ENCODE measurements around the gene DOCK2. TPM values are rescaled to one million over a fixed set of nuclear protein-coding genes. Genes with fewer than 3 reads are reported as not detected.

The DOCK2 gene
- total and polyA plus RNA-seq, 2 donors (not counting 1 experiment from before 2014, with no cell fraction given) = 1.1 to 8.9 TPM

DNA sequence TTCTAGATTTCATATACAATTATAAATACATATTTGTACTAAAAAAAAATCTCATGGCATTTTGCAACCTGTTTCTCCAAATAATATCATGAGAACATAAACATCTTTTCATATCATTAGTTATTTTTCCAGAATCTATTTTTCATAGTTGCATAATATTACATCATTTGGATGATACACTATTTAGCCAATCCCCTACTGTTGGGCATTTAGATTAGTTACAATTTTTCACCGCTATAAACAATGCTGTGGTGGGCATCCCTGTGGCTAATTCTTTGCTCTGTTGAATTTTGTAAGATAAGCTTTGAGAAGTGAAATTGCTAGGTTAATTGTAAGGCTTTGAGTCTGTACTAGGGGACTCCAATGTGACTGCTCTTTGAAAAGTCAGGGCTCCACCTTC is 466.4 kb downstream of the DOCK2 start:
- Histone ChIP-seq H3K79me2 (ENCODE audit: control insufficient read depth, insufficient read depth, low read length) (no peaks in the 10 kb centered on the region), H3K36me3 (ENCODE audit: control insufficient read depth, insufficient read depth, low read length) (no peaks in the 10 kb centered on the region), H3K27me3 (ENCODE audit: control insufficient read depth, insufficient read depth, low read length) (no peaks in the 10 kb centered on the region), H2AFZ (ENCODE audit: low read length) (no peak overlapping the region), H3K9ac (ENCODE audit: insufficient read depth, low read length) (no peak overlapping the region), H3K27ac (ENCODE audit: insufficient read depth, low read length) (no peak overlapping the region), H3K4me3 (replicated peaks in 1 of 4; ENCODE audit: control extremely low read depth in 1 of 4, insufficient read depth in 1 of 4, low read depth in 3 of 4, low read length in 4 of 4) (no peak overlapping the region), H3K9me3 (ENCODE audit: control insufficient read depth, insufficient read depth, low read depth, low read length) (no peaks in the 10 kb centered on the region), H4K20me1 (ENCODE audit: control insufficient read depth, extremely low read depth, insufficient read depth, low read length) (no peaks in the 10 kb centered on the region), H3K4me1 (ENCODE audit: control insufficient read depth, extremely low read depth, insufficient read depth, low read length) (no peaks in the 10 kb centered on the region), H3K4me2 (ENCODE audit: extremely low read depth, insufficient read depth, low read length) (no peak overlapping the region)
- DNase-seq (ENCODE audit: low read depth in 2 of 2) = no peak
- no peak for TF ChIP-seq EZH2 (IDR thresholded peaks at IDR 0.05; ENCODE audit: low read length, missing control alignments)
- TF ChIP-seq, protein P1, sequence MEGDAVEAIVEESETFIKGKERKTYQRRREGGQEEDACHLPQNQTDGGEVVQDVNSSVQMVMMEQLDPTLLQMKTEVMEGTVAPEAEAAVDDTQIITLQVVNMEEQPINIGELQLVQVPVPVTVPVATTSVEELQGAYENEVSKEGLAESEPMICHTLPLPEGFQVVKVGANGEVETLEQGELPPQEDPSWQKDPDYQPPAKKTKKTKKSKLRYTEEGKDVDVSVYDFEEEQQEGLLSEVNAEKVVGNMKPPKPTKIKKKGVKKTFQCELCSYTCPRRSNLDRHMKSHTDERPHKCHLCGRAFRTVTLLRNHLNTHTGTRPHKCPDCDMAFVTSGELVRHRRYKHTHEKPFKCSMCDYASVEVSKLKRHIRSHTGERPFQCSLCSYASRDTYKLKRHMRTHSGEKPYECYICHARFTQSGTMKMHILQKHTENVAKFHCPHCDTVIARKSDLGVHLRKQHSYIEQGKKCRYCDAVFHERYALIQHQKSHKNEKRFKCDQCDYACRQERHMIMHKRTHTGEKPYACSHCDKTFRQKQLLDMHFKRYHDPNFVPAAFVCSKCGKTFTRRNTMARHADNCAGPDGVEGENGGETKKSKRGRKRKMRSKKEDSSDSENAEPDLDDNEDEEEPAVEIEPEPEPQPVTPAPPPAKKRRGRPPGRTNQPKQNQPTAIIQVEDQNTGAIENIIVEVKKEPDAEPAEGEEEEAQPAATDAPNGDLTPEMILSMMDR (conservative IDR thresholded peaks at IDR 0.05 in 1 of 2, IDR thresholded peaks at IDR 0.05 in 1 of 2; ENCODE audit: low read depth in 1 of 2, low read length in 2 of 2) = no peak

DNA sequence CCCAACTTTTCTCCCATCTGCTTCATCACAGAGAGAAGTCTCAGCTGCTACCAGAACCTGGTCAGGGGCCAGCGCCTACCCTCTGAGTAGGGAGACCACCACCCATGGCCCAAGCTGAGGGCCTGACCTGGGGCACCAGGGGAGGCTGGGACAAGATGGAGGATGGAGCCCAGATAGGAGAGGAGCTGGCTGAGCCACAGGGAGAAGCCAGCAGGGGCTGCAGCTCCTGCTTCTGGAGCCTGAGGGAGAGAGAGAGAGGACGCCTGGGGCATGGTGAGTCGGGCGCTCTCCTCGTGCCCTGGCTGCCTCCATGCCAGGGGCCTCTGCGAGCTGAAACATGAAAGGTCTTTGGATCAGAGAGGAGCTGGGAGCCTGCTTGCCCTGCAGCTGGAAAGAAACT is 467.2 kb downstream of the DOCK2 start:
- no peak for TF ChIP-seq EZH2 (IDR thresholded peaks at IDR 0.05; ENCODE audit: low read length, missing control alignments)
- TF ChIP-seq, protein P1 (conservative IDR thresholded peaks at IDR 0.05 in 1 of 2, IDR thresholded peaks at IDR 0.05 in 1 of 2; ENCODE audit: low read depth in 1 of 2, low read length in 2 of 2) = no peak
- no peaks in the 10 kb centered on the region for H3K27me3 ChIP-seq (ENCODE audit: control insufficient read depth, insufficient read depth, low read length)
- H3K9me3 ChIP-seq (ENCODE audit: control insufficient read depth, insufficient read depth, low read depth, low read length) = no peaks in the 10 kb centered on the region
- H3K36me3 ChIP-seq (ENCODE audit: control insufficient read depth, insufficient read depth, low read length) = no peaks in the 10 kb centered on the region
- H3K4me1 ChIP-seq (ENCODE audit: control insufficient read depth, extremely low read depth, insufficient read depth, low read length) = no peaks in the 10 kb centered on the region
- H4K20me1 ChIP-seq (ENCODE audit: control insufficient read depth, extremely low read depth, insufficient read depth, low read length) = no peaks in the 10 kb centered on the region
- H2AFZ ChIP-seq (ENCODE audit: low read length) = no peak overlapping the region
- no peak overlapping the region for H3K4me3 ChIP-seq (replicated peaks in 1 of 4; ENCODE audit: control extremely low read depth in 1 of 4, insufficient read depth in 1 of 4, low read depth in 3 of 4, low read length in 4 of 4)
- no peak overlapping the region for H3K9ac ChIP-seq (ENCODE audit: insufficient read depth, low read length)
- no peak overlapping the region for H3K4me2 ChIP-seq (ENCODE audit: extremely low read depth, insufficient read depth, low read length)
- no peaks in the 10 kb centered on the region for H3K79me2 ChIP-seq (ENCODE audit: control insufficient read depth, insufficient read depth, low read length)
- DNase-seq (ENCODE audit: low read depth in 2 of 2) = no peak
- no peak overlapping the region for H3K27ac ChIP-seq (ENCODE audit: insufficient read depth, low read length)

DNA sequence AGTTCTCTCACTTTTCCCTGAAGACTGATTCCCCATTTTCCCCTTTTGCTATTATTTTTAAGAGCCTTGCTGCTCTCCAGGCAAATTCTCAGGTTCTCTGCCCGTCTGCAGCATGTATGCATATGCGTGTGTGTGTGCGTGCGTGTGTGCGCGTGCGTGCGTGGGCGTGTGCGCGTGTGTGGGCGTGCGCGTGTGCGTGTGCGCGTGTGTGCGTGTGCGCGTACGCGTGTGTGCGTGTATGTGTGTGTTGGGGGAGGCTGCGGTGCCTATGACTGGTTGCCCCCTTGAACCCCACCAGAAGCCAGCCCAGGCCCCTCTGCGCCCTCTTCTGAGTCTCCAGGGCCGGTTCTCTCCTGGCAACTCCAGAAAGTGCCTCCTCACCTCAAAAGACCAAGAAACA is 467.6 kb downstream of the DOCK2 start:
- no peak overlapping the region for H2AFZ ChIP-seq (ENCODE audit: low read length)
- no peaks in the 10 kb centered on the region for H3K4me1 ChIP-seq (ENCODE audit: control insufficient read depth, extremely low read depth, insufficient read depth, low read length)
- no peak overlapping the region for H3K4me3 ChIP-seq (replicated peaks in 1 of 4; ENCODE audit: control extremely low read depth in 1 of 4, insufficient read depth in 1 of 4, low read depth in 3 of 4, low read length in 4 of 4)
- H3K27me3 ChIP-seq (ENCODE audit: control insufficient read depth, insufficient read depth, low read length) = no peaks in the 10 kb centered on the region
- H3K4me2 ChIP-seq (ENCODE audit: extremely low read depth, insufficient read depth, low read length) = no peak overlapping the region
- DNase-seq (ENCODE audit: low read depth in 2 of 2) = no peak
- H3K9me3 ChIP-seq (ENCODE audit: control insufficient read depth, insufficient read depth, low read depth, low read length) = no peaks in the 10 kb centered on the region
- no peak for TF ChIP-seq EZH2 (IDR thresholded peaks at IDR 0.05; ENCODE audit: low read length, missing control alignments)
- TF ChIP-seq, protein P1 (conservative IDR thresholded peaks at IDR 0.05 in 1 of 2, IDR thresholded peaks at IDR 0.05 in 1 of 2; ENCODE audit: low read depth in 1 of 2, low read length in 2 of 2) = no peak
- H3K79me2 ChIP-seq (ENCODE audit: control insufficient read depth, insufficient read depth, low read length) = no peaks in the 10 kb centered on the region
- H4K20me1 ChIP-seq (ENCODE audit: control insufficient read depth, extremely low read depth, insufficient read depth, low read length) = no peaks in the 10 kb centered on the region
- H3K36me3 ChIP-seq (ENCODE audit: control insufficient read depth, insufficient read depth, low read length) = no peaks in the 10 kb centered on the region
- H3K9ac ChIP-seq (ENCODE audit: insufficient read depth, low read length) = no peak overlapping the region
- no peak overlapping the region for H3K27ac ChIP-seq (ENCODE audit: insufficient read depth, low read length)

Measured in fibroblast of lung (primary cell).